Measurements from ENCODE around the gene CRTAP. TPM values are rescaled to one million over a fixed set of nuclear protein-coding genes. Genes with fewer than 3 reads are reported as not detected.

Gene CRTAP
- total RNA-seq, 1 experiment from 2014 or later = 104 TPM

DNA sequence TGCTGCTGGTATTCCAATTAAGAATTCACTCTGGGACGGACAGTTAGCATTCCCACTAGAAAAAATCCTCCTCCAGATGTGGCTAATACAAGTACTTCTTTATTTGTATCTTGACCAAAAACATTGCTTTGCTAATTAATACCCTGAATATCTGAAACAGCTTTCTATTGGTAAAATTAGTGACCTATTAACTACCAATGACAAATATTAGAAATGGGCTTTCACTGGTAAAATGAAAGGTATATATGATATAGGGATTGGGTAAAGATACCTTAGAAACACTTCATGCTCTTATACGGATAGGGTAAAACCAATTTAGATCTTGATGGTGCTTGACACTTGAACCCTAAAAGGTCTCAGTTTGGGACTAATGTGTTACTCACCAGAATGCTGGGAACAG, 52.3 kb downstream of the CRTAP start:
- no peaks in the 10 kb centered on the region for H3K36me3 ChIP-seq (ENCODE audit: control insufficient read depth in 1 of 2, insufficient read depth in 2 of 2, low read length in 2 of 2)
- no peak overlapping the region for H3K4me3 ChIP-seq (replicated peaks in 1 of 2; ENCODE audit: low read depth in 1 of 2, low read length in 2 of 2)
- H3K27ac ChIP-seq (ENCODE audit: low read depth, low read length) = no peak overlapping the region
- no peaks in the 10 kb centered on the region for H4K20me1 ChIP-seq (ENCODE audit: insufficient read depth)
- H3K4me1 ChIP-seq (ENCODE audit: control insufficient read depth in 1 of 2, insufficient read depth in 2 of 2, low read length in 2 of 2) = peaks cover 0 to 8% of the 10 kb centered on the region in 2 experiments; a peak in 2 of 4 replicates
- ChIA-PET POLR2A (no interaction called here), CTCF (no interaction called here), RAD21 (ENCODE audit: low non-redundant PET in 1 of 2, low total read pairs in 2 of 2, uncharacterized antibody in 2 of 2, unreplicated experiment in 2 of 2) (no interaction called here)
- H3K9ac ChIP-seq (ENCODE audit: low read length) = no peak overlapping the region
- no peaks in the 10 kb centered on the region for H3K9me2 ChIP-seq (ENCODE audit: insufficient read depth)
- H3K9me3 ChIP-seq (ENCODE audit: control insufficient read depth in 1 of 2, insufficient read depth in 1 of 2, low read depth in 1 of 2, low read length in 2 of 2) = no peaks in the 10 kb centered on the region
- H3K4me2 ChIP-seq (ENCODE audit: low read length) = no peak overlapping the region
- no peak overlapping the region for H2AFZ ChIP-seq (ENCODE audit: low read depth, low read length, poor library complexity, severe bottlenecking)
- H3K27me3 ChIP-seq (ENCODE audit: insufficient read depth, low read length) = no peaks in the 10 kb centered on the region
- BruUV-seq (replicated peaks) = no TSS peak
- intact Hi-C loops (cut with micrococcal nuclease) = no loop called here
- TF ChIP-seq SRF (IDR thresholded peaks at IDR 0.05; ENCODE audit: low read depth) = no peak
- TF ChIP-seq CEBPB (IDR thresholded peaks at IDR 0.05; ENCODE audit: low read depth) = no peak
- no peak for TF ChIP-seq EZH2phosphoT487 (IDR thresholded peaks at IDR 0.05; ENCODE audit: borderline replicate concordance)
- no peak for TF ChIP-seq SP1 (IDR thresholded peaks at IDR 0.05; ENCODE audit: low read depth)
- no peak for TF ChIP-seq EZH2 (IDR thresholded peaks at IDR 0.05)
- no peak for TF ChIP-seq EGR1 (IDR thresholded peaks at IDR 0.05; ENCODE audit: low read depth)
- no peaks in the 10 kb centered on the region for H3K79me2 ChIP-seq (ENCODE audit: insufficient read depth, low read length)
- no peak for ATAC-seq
- no peak for DNase-seq (ENCODE audit: low read depth, low spot score)

- Histone ChIP-seq H3K9ac (ENCODE audit: low read length) (no peak overlapping the region), H3K36me3 (ENCODE audit: control insufficient read depth in 1 of 2, insufficient read depth in 2 of 2, low read length in 2 of 2) (no peaks in the 10 kb centered on the region), H3K79me2 (ENCODE audit: insufficient read depth, low read length) (no peaks in the 10 kb centered on the region), H3K4me2 (ENCODE audit: low read length) (no peak overlapping the region), H2AFZ (ENCODE audit: low read depth, low read length, poor library complexity, severe bottlenecking) (no peak overlapping the region), H4K20me1 (ENCODE audit: insufficient read depth) (no peaks in the 10 kb centered on the region), H3K9me2 (ENCODE audit: insufficient read depth) (no peaks in the 10 kb centered on the region), H3K4me1 (ENCODE audit: control insufficient read depth in 1 of 2, insufficient read depth in 2 of 2, low read length in 2 of 2) (peaks cover 0 to 8% of the 10 kb centered on the region in 2 experiments; a peak in 2 of 4 replicates), H3K27ac (ENCODE audit: low read depth, low read length) (no peak overlapping the region), H3K9me3 (ENCODE audit: control insufficient read depth in 1 of 2, insufficient read depth in 1 of 2, low read depth in 1 of 2, low read length in 2 of 2) (no peaks in the 10 kb centered on the region), H3K4me3 (replicated peaks in 1 of 2; ENCODE audit: low read depth in 1 of 2, low read length in 2 of 2) (no peak overlapping the region), H3K27me3 (ENCODE audit: insufficient read depth, low read length) (no peaks in the 10 kb centered on the region)
- ChIA-PET POLR2A (no interaction called here), CTCF (no interaction called here), RAD21 (ENCODE audit: low non-redundant PET in 1 of 2, low total read pairs in 2 of 2, uncharacterized antibody in 2 of 2, unreplicated experiment in 2 of 2) (no interaction called here)
- DNase-seq (ENCODE audit: low read depth, low spot score) (no peak), ATAC-seq (no peak)
- intact Hi-C loops (cut with micrococcal nuclease) = no loop called here
- BruUV-seq (replicated peaks) = no TSS peak
- TF ChIP-seq TCF7L2 (IDR thresholded peaks at IDR 0.05; ENCODE audit: borderline replicate concordance, extremely low read depth, insufficient read depth, insufficient read length) = no peak
- no peak for TF ChIP-seq ZFX (IDR thresholded peaks at IDR 0.05)
- TF ChIP-seq, protein P1, sequence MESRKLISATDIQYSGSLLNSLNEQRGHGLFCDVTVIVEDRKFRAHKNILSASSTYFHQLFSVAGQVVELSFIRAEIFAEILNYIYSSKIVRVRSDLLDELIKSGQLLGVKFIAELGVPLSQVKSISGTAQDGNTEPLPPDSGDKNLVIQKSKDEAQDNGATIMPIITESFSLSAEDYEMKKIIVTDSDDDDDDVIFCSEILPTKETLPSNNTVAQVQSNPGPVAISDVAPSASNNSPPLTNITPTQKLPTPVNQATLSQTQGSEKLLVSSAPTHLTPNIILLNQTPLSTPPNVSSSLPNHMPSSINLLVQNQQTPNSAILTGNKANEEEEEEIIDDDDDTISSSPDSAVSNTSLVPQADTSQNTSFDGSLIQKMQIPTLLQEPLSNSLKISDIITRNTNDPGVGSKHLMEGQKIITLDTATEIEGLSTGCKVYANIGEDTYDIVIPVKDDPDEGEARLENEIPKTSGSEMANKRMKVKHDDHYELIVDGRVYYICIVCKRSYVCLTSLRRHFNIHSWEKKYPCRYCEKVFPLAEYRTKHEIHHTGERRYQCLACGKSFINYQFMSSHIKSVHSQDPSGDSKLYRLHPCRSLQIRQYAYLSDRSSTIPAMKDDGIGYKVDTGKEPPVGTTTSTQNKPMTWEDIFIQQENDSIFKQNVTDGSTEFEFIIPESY (IDR thresholded peaks at IDR 0.05; ENCODE audit: extremely low read depth, insufficient replicate concordance, low read length) = no peak
- TF ChIP-seq SP1 (IDR thresholded peaks at IDR 0.05; ENCODE audit: low read depth) = no peak
These were observed 53.5 kb downstream of the CRTAP start for GRCh38 chr3:33167284-33167683.
